GM19397 (cell line): ENCODE measurements around the gene ACSM2A.
"Not testable (repeated sequence)": the region's sequence is repeated elsewhere in the genome, so short reads cannot be mapped to it uniquely, and the experiment has no call there.

ENCODE experiments used
- ATAC-seq: cut with Tn5 transposase; IDR thresholded peaks from one replicate; pipeline ENCODE4 v1.9.1; 2021; ENCODE audit warnings: mild to moderate bottlenecking, moderate library complexity; ENCODE audit not compliant: unreplicated experiment

The ACSM2A gene

DNA sequence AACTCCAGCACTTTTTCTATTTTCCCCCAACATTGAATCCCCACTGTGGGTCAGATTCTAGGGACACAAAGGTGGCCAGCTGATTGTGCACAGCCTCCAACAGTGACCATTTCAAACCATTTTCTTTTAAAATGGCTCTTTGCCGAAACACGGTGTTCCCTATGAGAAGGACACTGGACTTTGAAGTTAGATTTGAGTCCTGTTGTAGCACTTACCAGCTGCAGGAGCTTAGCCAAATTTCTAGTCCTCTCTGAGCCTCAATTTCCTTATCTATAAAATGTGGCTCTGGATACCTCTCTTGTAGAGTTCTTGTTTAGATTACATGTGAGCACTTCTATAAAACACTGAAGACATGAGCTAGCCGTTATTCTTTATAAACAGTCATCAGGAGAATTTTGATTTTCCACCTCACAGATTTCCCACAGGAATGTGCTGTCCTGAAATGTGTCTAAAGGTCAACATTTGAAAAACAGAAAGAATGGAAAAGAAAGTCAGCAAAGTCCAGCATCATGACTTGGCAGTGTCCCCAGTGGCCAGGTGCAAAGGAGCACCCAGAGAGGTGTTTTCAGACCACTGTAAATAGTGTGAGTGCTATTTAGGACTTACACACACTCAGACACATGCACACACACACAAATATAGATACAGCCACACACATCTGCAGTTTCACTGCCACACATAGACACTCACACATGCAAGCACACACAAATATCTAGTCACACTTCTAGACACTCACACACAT lies 4.5 kb upstream of the ACSM2A start:
- not testable (repeated sequence) for ATAC-seq

DNA sequence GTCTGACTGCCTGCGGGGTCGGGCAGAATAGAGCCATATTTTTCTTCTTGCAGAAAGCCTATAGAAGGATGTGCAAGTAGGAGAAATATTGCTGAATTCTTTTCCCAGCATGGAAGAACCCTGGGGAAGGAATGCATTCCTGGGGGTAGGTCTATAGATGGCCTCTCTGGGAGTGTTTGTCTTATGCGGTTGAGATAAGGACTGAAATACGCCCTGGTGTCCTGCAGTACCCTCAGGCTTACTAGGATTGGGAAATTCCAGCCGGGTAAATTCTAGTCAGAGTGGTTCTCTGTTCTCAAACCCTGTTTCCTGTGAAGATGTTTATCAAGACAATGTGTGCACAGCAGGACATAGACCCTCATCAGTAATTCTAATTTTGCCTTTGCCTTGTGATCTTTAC lies 2.3 kb downstream of the ACSM2A start:
- ATAC-seq = not testable (repeated sequence)

DNA sequence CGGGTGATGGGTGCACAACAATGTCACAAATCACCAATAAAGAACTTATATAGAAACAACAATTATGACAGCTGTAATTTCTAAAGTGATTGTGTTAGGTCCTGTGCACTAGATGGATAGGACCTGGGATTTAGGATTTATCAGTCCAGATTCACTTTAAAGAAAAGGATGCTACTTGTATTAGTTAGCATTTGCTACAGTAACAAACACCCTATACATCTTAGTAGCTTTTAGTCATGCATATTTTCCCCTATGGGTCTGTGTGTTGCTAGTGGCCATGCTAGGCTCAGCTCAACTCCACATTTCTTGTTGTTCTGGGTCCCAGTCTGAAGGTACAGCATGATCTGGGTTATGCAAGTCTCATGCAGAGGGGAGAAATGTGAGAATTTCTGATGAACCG lies 7.9 kb downstream of the ACSM2A start:
- not testable (repeated sequence) for ATAC-seq

DNA sequence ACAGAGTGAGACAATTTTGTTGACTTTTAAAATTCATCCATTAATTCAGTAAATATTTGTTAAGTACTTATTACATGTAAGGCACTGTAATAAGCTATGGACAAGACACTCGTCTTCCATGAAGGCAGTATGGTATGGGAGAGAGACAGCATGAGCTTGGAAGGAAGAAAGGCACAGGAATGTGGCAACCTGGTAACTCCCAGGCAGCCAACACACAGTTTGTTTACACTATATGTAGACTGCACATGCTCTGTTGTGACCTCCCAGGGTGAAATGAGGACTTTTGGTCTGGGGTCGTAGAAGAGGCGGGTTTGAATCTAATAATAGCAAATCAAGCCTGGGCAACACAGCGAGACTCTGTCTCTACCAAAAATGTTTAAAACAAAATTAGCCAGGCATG lies 9.0 kb downstream of the ACSM2A start:
- not testable (repeated sequence) for ATAC-seq

DNA sequence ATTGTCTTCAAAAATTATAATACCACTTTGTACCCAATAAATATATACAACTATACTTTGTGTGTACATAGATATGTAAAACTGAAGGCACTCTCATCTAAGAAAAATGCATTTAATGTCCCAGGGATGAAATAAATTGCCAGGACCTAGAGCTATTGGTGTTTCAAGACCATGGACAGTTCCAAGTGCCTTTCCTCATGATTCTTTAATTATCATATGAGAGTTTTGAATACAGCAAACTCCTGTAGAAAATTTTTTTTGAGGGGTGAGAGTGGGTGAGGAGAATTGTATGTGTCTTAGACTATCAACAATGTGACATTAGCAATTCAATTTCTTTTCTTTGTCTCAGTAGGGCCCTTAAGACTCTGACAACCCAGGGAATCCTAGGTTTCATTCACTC lies 17.6 kb downstream of the ACSM2A start:
- not testable (repeated sequence) for ATAC-seq

DNA sequence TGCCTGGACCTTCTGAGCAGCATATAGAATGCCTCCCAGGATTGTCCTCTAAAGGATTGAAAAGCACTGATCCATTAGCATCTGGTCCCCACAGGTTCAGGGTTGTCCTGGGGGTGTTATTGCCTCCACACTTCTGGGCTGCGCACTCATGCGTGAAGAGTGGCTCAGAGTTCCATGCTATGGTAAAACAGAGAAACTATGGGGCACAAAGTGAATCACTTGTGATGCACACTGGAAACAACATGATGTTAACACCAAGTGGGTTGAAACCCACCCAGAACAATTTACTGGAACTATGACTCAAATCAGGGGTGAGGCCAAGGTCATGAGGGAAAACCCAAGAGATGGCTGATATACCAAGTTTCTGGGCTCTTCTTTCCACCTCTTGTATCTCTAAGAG lies 18.6 kb downstream of the ACSM2A start:
- ATAC-seq = not testable (repeated sequence)

DNA sequence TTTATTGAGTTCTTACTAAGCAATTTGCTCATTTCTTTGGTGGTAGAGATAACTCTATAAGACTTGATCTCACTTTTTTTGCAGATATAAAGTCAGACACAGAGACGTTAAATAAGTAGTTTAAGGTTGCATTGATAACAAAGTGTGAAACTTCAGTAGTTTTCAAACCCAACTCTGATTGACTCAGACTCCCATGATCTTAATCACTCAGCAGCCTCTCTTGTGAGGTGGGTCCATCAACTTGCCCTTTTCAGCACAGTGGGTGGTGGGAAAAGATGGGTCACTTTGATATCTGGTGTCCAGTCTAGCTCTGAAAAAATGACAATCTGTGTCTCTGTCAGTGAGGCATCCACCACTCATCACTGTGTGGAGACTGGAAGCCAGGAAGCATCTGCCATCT lies 19.4 kb downstream of the ACSM2A start:
- ATAC-seq = not testable (repeated sequence)

DNA sequence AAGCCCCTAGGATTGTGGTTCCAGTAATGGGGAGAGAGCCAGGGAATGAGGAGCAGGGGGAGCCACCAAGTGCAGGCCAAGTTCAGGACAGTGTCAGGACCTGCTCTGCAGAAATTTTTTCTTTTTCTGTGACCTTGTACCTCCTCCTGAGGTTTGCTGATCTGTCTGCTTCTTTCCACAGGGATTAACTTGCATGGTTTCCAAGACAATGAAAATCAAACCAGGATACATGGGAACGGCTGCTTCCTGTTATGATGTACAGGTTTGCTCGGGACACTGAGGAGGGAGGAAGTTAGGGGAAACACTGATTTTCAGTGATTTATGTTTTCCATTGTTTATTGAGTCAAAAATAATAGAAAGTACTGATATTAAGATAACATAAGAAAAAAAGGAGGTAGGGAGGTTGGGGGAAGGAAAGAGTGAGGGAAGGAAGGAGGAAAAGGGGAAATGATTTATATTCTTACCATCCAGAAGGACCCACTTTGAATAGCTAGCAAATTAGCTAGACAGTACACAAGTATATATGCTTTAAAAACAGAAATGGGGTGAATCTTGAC lies 25.9 kb downstream of the ACSM2A start:
- ATAC-seq = not testable (repeated sequence)

DNA sequence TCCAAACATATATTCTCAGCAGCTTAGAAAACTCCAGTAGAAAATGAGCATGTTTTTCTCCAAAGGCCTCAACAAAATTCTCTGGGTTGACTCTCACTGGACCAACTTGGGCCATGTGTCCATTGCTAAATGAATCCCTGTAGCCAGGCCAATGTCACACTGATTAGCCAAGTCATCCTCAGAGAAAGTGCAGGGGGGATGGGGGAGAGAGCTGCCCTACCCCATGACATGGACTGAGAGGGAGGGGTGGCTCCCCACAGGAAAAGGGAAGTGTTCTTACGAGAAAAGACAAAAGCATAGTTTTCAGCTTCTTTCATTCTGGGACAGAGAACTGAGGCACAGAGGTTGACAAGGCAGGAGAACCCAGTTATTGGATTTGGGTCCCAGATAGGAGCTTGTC lies 32.7 kb downstream of the ACSM2A start:
- ATAC-seq = not testable (repeated sequence)

DNA sequence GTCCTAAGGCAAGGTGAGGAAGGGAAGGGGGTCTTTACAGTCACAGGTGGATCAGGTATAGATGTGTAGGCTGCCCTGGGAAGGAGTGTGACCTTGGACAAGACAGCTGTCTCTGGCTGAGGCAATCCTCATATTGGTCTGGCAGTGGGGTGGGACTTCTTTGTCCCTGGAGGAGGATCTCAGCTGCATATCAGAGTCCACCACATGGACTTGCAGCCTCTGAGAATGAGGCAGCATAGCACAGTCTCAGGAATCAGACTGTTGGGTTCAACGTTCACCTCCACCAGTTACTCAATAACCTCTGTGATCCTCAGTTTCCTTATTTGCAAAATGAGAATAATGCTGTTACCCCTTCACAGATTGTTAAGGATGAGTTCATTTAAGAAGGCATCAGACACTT lies 33.4 kb downstream of the ACSM2A start:
- no peak for ATAC-seq

DNA sequence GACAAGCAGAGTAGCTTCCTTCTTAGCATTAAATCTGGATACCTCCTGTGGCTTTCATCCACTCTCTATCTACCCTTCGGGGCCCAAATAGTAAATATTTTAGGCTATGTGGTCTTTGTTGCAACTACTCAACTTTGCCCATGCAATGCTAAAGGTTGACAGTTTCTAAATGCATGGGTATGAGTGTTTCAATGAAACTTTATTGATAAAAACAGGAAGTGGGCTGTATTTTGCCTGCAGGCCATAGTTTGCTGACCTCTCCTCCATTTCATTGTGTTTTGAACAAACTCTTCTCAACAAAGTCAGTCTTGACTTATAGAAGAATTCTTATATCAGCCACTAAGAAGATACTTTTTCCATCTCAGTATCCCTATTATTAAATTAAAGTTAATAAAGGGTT lies 34.1 kb downstream of the ACSM2A start:
- ATAC-seq = no peak

DNA sequence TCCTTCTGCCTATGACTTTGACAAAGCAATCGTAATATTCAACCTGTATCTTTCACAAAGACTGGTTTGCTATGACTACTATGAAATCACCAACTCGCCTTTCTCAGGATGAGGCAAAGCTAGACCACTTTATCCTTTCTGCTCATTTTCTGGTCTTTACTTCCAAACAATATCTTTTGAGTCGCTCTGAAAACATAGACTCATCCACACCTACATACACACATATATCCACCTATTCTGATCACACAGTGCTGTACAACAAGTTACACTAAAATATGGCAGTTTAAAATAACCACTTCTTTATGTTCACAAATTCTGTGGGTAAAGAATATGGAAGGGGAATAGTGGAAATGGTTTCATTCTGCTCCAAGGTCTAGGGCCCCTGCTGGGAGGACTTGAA lies 39.7 kb downstream of the ACSM2A start:
- not testable (repeated sequence) for ATAC-seq

DNA sequence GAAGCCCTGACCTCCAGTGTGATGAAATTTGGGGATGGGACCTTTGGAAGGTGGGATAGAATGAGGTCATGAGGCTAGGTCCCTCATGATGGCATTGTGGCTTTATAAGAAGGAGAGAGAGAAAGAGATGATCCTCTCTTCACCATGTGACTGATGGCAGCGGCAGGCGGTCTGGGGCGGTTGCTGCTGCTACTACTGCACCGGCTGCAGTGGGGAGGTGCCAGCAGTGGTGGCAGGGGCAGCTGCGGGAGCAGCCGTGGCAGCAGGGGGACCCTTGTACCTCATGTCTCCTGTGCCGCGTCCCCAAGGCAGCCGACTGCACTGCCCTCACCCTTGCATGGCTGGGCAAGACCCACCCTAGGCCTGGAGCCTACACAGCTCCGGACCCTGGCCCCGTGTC lies 40.1 kb downstream of the ACSM2A start:
- ATAC-seq = not testable (repeated sequence)

DNA sequence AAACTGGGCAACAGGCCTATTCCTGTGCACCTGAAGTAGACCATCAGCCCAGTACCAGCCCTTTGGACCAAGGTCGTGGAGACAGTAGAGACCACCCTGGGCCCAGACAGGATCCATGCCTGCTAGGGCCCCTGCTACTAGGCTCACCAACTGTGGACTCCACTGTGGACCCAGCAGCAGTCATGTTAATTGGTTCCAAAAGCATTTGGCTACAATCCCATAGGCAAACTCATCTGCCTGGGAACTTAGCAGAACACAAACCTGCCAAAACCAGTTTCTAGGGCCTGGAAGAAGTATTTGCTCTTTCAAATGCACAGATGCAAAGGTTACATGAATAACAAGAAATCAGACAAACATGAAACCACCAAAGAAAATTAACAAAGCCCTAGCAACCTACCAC lies 53.1 kb downstream of the ACSM2A start:
- no peak for ATAC-seq

DNA sequence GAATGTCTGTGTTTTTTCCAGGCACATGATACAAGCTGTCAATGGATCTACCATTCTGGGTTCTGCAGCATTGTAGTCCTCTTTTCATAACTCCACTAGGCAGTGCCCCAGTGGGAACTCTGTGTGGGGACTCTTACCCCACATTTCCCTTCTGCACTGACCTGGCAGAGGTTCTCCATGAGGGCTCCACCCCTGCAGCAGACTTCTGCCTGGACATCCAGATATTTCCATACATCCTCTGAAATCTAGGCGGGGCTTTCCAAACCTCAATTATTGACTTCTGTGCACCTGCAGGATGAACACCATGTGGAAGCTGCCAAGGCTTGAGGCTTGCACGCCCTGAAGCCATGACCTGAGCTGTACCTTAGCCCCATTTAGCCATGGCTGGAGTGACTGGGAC lies 56.0 kb downstream of the ACSM2A start:
- no peak for ATAC-seq

DNA sequence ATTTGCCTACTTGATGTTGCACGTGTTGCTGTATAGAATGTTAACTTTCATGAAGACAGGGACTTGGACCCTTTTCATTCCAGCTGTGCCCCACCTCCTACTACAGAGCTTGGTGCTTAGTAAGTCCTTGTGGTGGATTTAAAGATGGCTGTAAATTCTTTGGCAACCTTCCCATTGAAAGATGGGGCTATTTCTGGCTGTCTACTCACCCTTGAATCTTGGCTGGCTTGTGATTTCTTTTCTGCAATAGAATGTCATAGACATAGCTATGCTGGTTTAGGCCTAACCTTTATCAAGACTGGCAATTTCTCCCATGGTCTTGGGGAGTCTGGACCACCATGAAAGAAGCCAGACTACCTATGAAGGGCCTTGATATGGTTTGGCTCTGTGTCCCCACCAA lies 59.0 kb downstream of the ACSM2A start:
- ATAC-seq = no peak

DNA sequence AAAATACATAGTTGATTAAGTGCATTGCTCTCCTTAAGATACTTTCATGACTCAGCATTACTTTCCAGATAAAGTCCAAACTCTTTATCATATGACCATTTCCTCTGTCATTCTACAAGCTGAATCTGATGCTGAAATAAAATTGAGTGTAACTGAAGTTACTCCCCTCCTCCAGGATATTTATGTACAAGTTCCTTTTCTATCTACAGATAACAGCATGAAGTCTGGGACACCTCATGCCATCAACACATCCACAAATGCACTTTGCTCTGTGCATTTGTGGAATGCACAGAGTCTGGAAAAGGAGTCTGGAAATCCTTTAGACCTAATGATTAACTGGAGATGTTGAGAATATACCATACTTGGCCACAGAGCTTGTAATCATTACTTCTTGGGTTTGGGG lies 64.4 kb downstream of the ACSM2A start:
- ATAC-seq = no peak

DNA sequence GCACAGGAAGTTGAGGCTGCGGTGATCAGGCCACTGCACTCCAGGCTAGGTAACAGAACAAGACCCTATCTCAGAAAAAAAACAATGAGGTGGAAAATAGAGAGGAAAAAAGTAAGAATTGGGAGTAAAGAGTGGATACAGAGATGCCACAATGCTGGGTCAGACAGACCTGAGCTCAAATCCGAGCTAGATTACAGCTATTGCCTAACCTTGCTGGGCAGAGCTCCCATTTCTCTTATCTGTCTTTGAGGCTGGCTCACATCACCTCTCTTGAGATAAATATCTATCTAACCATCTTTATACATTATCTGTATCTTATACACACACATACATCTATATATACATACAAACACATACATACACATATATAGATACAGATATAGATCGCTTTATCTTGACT lies 65.8 kb downstream of the ACSM2A start:
- no peak for ATAC-seq

DNA sequence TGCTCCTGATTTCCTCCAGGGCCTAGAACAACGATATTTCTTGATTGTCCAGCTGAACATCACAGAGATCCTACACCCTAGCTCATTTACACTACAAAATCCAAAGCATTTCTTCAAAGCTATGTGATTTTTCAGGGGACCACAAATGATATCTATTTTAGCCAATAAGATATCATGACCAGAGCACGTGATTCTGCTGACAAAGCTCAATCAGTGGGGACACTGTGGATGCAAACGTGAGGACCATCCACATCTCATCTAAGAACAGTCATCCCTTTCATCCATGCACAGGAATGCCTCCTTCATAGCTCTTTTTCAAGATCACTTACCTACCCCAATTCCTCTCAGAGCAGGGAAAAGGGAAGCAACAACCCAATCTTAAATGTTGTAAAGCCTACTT lies 67.9 kb downstream of the ACSM2A start:
- ATAC-seq = no peak

DNA sequence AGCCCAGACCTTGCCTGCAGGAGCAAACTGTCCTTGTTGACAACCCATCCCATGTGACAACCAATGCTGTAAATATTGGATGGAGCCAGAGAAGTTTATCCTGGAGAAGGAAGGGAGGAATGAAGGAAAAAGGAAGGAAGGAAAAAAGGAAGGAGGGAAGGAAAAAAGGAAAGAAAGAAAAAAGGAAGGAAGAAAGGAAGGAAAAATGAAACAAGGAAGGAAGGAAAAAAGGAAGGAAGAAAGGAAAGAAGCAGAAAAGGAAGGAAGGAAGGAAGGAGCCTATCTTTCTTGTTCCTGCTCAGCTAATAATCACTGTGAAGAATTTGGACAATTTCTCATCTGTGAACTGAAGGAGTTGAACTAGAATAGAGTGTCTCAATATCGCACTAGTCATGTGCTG lies 68.8 kb downstream of the ACSM2A start:
- ATAC-seq = no peak

DNA sequence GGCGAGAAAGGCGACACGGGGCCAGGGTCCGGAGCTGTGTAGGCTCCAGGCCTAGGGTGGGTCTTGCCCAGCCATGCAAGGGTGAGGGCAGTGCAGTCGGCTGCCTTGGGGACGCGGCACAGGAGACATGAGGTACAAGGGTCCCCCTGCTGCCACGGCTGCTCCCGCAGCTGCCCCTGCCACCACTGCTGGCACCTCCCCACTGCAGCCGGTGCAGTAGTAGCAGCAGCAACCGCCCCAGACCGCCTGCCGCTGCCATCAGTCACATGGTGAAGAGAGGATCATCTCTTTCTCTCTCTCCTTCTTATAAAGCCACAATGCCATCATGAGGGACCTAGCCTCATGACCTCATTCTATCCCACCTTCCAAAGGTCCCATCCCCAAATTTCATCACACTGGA lies 80.5 kb downstream of the ACSM2A start:
- ATAC-seq = not testable (repeated sequence)

DNA sequence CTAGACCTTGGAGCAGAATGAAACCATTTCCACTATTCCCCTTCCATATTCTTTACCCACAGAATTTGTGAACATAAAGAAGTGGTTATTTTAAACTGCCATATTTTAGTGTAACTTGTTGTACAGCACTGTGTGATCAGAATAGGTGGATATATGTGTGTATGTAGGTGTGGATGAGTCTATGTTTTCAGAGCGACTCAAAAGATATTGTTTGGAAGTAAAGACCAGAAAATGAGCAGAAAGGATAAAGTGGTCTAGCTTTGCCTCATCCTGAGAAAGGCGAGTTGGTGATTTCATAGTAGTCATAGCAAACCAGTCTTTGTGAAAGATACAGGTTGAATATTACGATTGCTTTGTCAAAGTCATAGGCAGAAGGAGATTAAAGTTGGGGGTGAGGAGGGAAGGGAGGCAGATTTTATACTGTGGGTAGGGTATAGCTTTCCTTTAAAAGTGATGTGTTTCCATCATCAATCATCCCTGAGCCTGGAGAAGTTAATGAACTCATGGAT lies 81.0 kb downstream of the ACSM2A start:
- ATAC-seq = not testable (repeated sequence)

DNA sequence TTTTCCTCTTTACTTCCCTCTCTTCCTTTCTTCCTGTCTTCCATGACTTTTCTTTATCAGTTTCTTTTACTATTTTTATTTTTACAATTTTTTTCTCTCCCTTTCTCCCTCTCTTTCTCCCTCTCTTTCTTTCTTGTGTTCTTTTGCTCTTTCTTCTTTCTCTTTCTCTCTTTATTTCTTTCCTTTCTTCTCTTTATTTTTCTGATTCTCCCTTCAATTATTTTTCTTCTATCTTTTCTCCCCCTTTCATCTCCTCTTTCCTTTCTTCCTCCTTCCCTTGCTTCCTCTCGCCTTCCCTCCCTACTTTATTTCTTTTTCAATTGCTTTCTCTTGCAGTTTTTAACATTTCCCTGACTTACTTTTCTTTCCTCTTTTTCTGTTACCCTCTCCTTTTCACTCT lies 85.3 kb downstream of the ACSM2A start:
- not testable (repeated sequence) for ATAC-seq
